H9 (cell line): ENCODE results near the gene SLX4. TPM values are rescaled to one million over a fixed set of nuclear protein-coding genes. Genes with fewer than 3 reads are reported as not detected.

Experiments
- DNase-seq: peaks from one replicate; pipeline ENCODE4 v3.0.0-alpha.2; 2017
- H2AFZ ChIP-seq: one replicate; pipeline ENCODE4 v1.6.1; 2013; ENCODE audit warnings: mild to moderate bottlenecking, low read length, control low read depth, moderate library complexity
- H2AK5ac ChIP-seq: 2 replicates; pipeline ENCODE4 v1.6.1; 2013; ENCODE audit warnings: low read length, control low read depth, mixed read lengths; ENCODE audit not compliant: insufficient read length
- H2BK120ac ChIP-seq: one replicate; pipeline ENCODE4 v1.6.1; 2013; ENCODE audit warnings: low read depth, mild to moderate bottlenecking, low read length, control low read depth, inconsistent platforms; ENCODE audit not compliant: poor library complexity, severe bottlenecking
- H2BK12ac ChIP-seq: 2 replicates; pipeline ENCODE4 v1.6.1; 2013; ENCODE audit warnings: low read length, control low read depth, mixed read lengths, low read depth; ENCODE audit not compliant: insufficient read length
- H2BK15ac ChIP-seq: 2 replicates; pipeline ENCODE4 v1.6.1; 2013; ENCODE audit warnings: low read depth, low read length, control low read depth
- H2BK20ac ChIP-seq: one replicate; pipeline ENCODE4 v1.6.1; 2013; ENCODE audit warnings: low read depth, mild to moderate bottlenecking, low read length, control low read depth, inconsistent platforms; ENCODE audit not compliant: poor library complexity, severe bottlenecking
- H2BK5ac ChIP-seq: 2 replicates; pipeline ENCODE4 v1.6.1; 2013; ENCODE audit warnings: low read length, control low read depth, mixed read lengths; ENCODE audit not compliant: insufficient read length
- H3K14ac ChIP-seq: 2 replicates; pipeline ENCODE4 v1.6.1; 2013; ENCODE audit warnings: low read length, control low read depth; ENCODE audit not compliant: insufficient read depth
- H3K18ac ChIP-seq: 2 replicates; pipeline ENCODE4 v1.6.1; 2013; ENCODE audit warnings: low read depth, mild to moderate bottlenecking, mixed read lengths, low read length, control low read depth; ENCODE audit not compliant: insufficient read length
- H3K23ac ChIP-seq: 2 replicates; pipeline ENCODE4 v1.6.1; 2013; ENCODE audit warnings: low read length, control low read depth, mixed read lengths, low read depth; ENCODE audit not compliant: insufficient read length
- H3K23me2 ChIP-seq: 2 replicates; pipeline ENCODE4 v1.6.1; 2013; ENCODE audit warnings: low read depth, mild to moderate bottlenecking, mixed read lengths, low read length, control low read depth; ENCODE audit not compliant: insufficient read length, poor library complexity, severe bottlenecking
- H3K27ac ChIP-seq: 2 replicates; pipeline ENCODE4 v1.5.1; 2013; ENCODE audit warnings: low read length, control low read depth, mixed read lengths, low read depth; ENCODE audit not compliant: insufficient read length
- H3K27me3 ChIP-seq: 2 replicates; pipeline ENCODE4 v1.6.1; 2013; ENCODE audit warnings: low read length, control low read depth, inconsistent platforms; ENCODE audit not compliant: insufficient read depth
- H3K4ac ChIP-seq: 2 replicates; pipeline ENCODE4 v1.6.1; 2013; ENCODE audit warnings: low read depth, mild to moderate bottlenecking, control low read depth, inconsistent platforms, low read length, moderate library complexity
- H3K4me1 ChIP-seq: 2 replicates; pipeline ENCODE4 v1.6.1; 2013; ENCODE audit warnings: low read length, control low read depth, inconsistent platforms; ENCODE audit not compliant: insufficient read depth
- H3K4me2 ChIP-seq: 2 replicates; pipeline ENCODE4 v1.6.1; 2013; ENCODE audit warnings: low read length, control low read depth, mixed read lengths; ENCODE audit not compliant: insufficient read length, insufficient read depth
- H3K56ac ChIP-seq: 2 replicates; pipeline ENCODE4 v1.6.1; 2013; ENCODE audit warnings: low read depth, mild to moderate bottlenecking, mixed read lengths, low read length, control low read depth; ENCODE audit not compliant: insufficient read length
- H3K79me1 ChIP-seq: 2 replicates; pipeline ENCODE4 v1.6.1; 2013; ENCODE audit warnings: low read depth, mild to moderate bottlenecking, moderate library complexity, low read length, control low read depth, inconsistent platforms; ENCODE audit not compliant: insufficient read depth, poor library complexity, severe bottlenecking
- H3K79me2 ChIP-seq: 2 replicates; pipeline ENCODE4 v1.6.1; 2013; ENCODE audit warnings: low read length, control low read depth, inconsistent platforms; ENCODE audit not compliant: insufficient read depth
- H3K9ac ChIP-seq: 2 replicates; pipeline ENCODE4 v1.6.1; 2013; ENCODE audit warnings: low read length, control low read depth, mixed read lengths; ENCODE audit not compliant: insufficient read length; ENCODE audit errors: extremely low read depth
- H3K9me3 ChIP-seq: one replicate; pipeline ENCODE4 v1.6.1; 2013; ENCODE audit warnings: low read depth, low read length, inconsistent platforms; ENCODE audit not compliant: control insufficient read depth
- H3T11ph ChIP-seq: one replicate; pipeline ENCODE4 v1.6.1; 2013; ENCODE audit warnings: mild to moderate bottlenecking, low read length, control low read depth, inconsistent platforms
- H4K20me1 ChIP-seq: one replicate; pipeline ENCODE4 v1.6.1; 2013; ENCODE audit not compliant: control insufficient read depth, insufficient read length, insufficient read depth
- H4K5ac ChIP-seq: 2 replicates; pipeline ENCODE4 v1.6.1; 2013; ENCODE audit warnings: low read depth, mild to moderate bottlenecking, mixed read lengths, low read length, control low read depth; ENCODE audit not compliant: insufficient read length
- H4K8ac ChIP-seq: replicated peaks from 2 replicates; pipeline ENCODE4 v1.6.1; 2013; ENCODE audit warnings: low read length, control low read depth, mixed read lengths, low read depth; ENCODE audit not compliant: insufficient read length
- H4K91ac ChIP-seq: 2 replicates; pipeline ENCODE4 v1.6.1; 2013; ENCODE audit warnings: low read depth, mild to moderate bottlenecking, moderate library complexity, mixed read lengths, low read length, control low read depth; ENCODE audit not compliant: insufficient read length
- H3K27ac Mint-ChIP-seq, 3 experiments: 2 replicates in 2 of 3; 3 replicates in 1 of 3; pipeline ENCODE4 v1.8.0; 2020 to 2021; ENCODE audit warnings: mixed read lengths in 3 of 3, mild to moderate bottlenecking in 1 of 3, moderate library complexity in 1 of 3
- H3K27me3 Mint-ChIP-seq: 2 replicates; pipeline ENCODE4 v1.8.0; 2021; ENCODE audit warnings: low read depth, mild to moderate bottlenecking, moderate library complexity, mixed read lengths
- H3K36me3 Mint-ChIP-seq, 3 experiments: 2 replicates in 2 of 3; 3 replicates in 1 of 3; pipeline ENCODE4 v1.8.0; 2020 to 2021; ENCODE audit warnings: low read depth in 3 of 3, mixed read lengths in 3 of 3; ENCODE audit not compliant: insufficient read depth in 1 of 3
- H3K4me1 Mint-ChIP-seq, 2 experiments: 2 replicates each; pipeline ENCODE4 v1.8.0; 2020; ENCODE audit warnings: mixed read lengths in 2 of 2
- H3K4me3 Mint-ChIP-seq, 2 experiments: 2 replicates in 1 of 2; 3 replicates in 1 of 2; pipeline ENCODE4 v1.8.0; 2020 to 2021; ENCODE audit warnings: mild to moderate bottlenecking in 2 of 2, mixed read lengths in 2 of 2, moderate library complexity in 1 of 2
- H3K9me3 Mint-ChIP-seq, 2 experiments: 2 replicates in 1 of 2; 3 replicates in 1 of 2; pipeline ENCODE4 v1.8.0; 2020; ENCODE audit warnings: mild to moderate bottlenecking in 2 of 2, mixed read lengths in 2 of 2, moderate library complexity in 1 of 2
- CTCF ChIP-seq: fragments of 200-600 bp; sonication (generic); conservative IDR thresholded peaks from 3 replicates; pipeline ENCODE4 v1.8.0; 2021; ENCODE audit warnings: antibody characterized with exemption, mild to moderate bottlenecking
- WGBS: extraction: QIAGEN DNeasy Blood & Tissue Kit; methylation state at CpG from one replicate; pipeline ENCODE4 v1.1.7; 2013; ENCODE audit warnings: missing lambda C conversion rate, low lambda C conversion rate, mixed read lengths; ENCODE audit not compliant: insufficient read length; ENCODE audit errors: extremely low coverage; 5-methylcytosine and 5-hydroxymethylcytosine counted together
- total RNA-seq: library from RNA; stranded (reverse); gene quantifications from 2 replicates; pipeline ENCODE4 v1.2.1, GENCODE V29; 2021

SLX4 gene
- total RNA-seq, 1 experiment from 2014 or later, result 9.9 TPM

GRCh38 chr16:3570420-3571062 lies 40.9 kb downstream of the SLX4 start:
- Mint-ChIP-seq H3K4me1 (peaks cover 8 to 9% of the 10 kb centered on the region in 2 experiments), H3K27ac (no peak overlapping the region), H3K36me3 (peaks cover 5 to 8% (median 5%) of the 10 kb centered on the region in 3 experiments; a peak in 4 of 7 replicates), H3K9me3 (peaks cover 13 to 17% of the 10 kb centered on the region in 2 experiments), H3K27me3 (no peaks in the 10 kb centered on the region; the same call in 1 of the 2 replicates), H3K4me3 (no peak overlapping the region; a peak in 1 of 5 replicates)
- no peak overlapping the region for H3K9ac ChIP-seq
- no peaks in the 10 kb centered on the region for H3K9me3 ChIP-seq
- H3T11ph ChIP-seq, result no peak overlapping the region
- no peak overlapping the region for H2AFZ ChIP-seq
- no peak overlapping the region for H3K23ac ChIP-seq
- H2BK15ac ChIP-seq, result no peak overlapping the region
- no peak overlapping the region for H4K8ac ChIP-seq
- H3K56ac ChIP-seq, result no peak overlapping the region
- no peak overlapping the region for H2BK5ac ChIP-seq
- no peaks in the 10 kb centered on the region for H3K4me1 ChIP-seq
- TF ChIP-seq CTCF, result no peak
- no peaks in the 10 kb centered on the region for H4K20me1 ChIP-seq
- H3K23me2 ChIP-seq, result no peaks in the 10 kb centered on the region
- no peak overlapping the region for H3K27ac ChIP-seq
- no peak overlapping the region for H3K4me2 ChIP-seq
- no peak overlapping the region for H2AK5ac ChIP-seq
- H3K18ac ChIP-seq, result no peak overlapping the region
- H2BK120ac ChIP-seq, result no peak overlapping the region
- H2BK12ac ChIP-seq, result no peak overlapping the region
- H4K91ac ChIP-seq, result no peak overlapping the region
- no peak overlapping the region for H3K4ac ChIP-seq
- no peaks in the 10 kb centered on the region for H3K79me1 ChIP-seq
- no CpG with 5 or more reads among the region's 4 CpGs for WGBS
- no peak overlapping the region for H3K14ac ChIP-seq
- no peaks in the 10 kb centered on the region for H3K79me2 ChIP-seq
- DNase-seq, result no peak
- no peak overlapping the region for H2BK20ac ChIP-seq
- H4K5ac ChIP-seq, result no peak overlapping the region
- no peaks in the 10 kb centered on the region for H3K27me3 ChIP-seq
